ENCODE data around the gene ARHGAP45.
A peak's percentile ranks its signal among the peaks of the same experiment; 100 is the strongest.
"Not testable (repeated sequence)": the region's sequence is repeated elsewhere in the genome, so short reads cannot be mapped to it uniquely, and the experiment has no call there.

The ARHGAP45 gene, protein sequence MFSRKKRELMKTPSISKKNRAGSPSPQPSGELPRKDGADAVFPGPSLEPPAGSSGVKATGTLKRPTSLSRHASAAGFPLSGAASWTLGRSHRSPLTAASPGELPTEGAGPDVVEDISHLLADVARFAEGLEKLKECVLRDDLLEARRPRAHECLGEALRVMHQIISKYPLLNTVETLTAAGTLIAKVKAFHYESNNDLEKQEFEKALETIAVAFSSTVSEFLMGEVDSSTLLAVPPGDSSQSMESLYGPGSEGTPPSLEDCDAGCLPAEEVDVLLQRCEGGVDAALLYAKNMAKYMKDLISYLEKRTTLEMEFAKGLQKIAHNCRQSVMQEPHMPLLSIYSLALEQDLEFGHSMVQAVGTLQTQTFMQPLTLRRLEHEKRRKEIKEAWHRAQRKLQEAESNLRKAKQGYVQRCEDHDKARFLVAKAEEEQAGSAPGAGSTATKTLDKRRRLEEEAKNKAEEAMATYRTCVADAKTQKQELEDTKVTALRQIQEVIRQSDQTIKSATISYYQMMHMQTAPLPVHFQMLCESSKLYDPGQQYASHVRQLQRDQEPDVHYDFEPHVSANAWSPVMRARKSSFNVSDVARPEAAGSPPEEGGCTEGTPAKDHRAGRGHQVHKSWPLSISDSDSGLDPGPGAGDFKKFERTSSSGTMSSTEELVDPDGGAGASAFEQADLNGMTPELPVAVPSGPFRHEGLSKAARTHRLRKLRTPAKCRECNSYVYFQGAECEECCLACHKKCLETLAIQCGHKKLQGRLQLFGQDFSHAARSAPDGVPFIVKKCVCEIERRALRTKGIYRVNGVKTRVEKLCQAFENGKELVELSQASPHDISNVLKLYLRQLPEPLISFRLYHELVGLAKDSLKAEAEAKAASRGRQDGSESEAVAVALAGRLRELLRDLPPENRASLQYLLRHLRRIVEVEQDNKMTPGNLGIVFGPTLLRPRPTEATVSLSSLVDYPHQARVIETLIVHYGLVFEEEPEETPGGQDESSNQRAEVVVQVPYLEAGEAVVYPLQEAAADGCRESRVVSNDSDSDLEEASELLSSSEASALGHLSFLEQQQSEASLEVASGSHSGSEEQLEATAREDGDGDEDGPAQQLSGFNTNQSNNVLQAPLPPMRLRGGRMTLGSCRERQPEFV

GRCh38 chr19:1066748-1067340, at the start of gene ARHGAP45:
Gene ARHGAP45, plus strand, starts transcription at chr19:1067167. Its CDS starts 239 bp downstream, at chr19:1067406.
- in situ Hi-C loops (cut with HindIII; ENCODE audit: low pct_ligation_motif_present, low pct_unique_long_range_greater_than_20kb, low sequenced_read_pairs) = no loop called here
- DNase-seq = no peak

GRCh38 chr19:1017906-1018305, 49.1 kb upstream of the ARHGAP45 start:
- in situ Hi-C loops (cut with HindIII; ENCODE audit: low pct_ligation_motif_present, low pct_unique_long_range_greater_than_20kb, low sequenced_read_pairs) = no loop called here
- no peak for DNase-seq

DNA sequence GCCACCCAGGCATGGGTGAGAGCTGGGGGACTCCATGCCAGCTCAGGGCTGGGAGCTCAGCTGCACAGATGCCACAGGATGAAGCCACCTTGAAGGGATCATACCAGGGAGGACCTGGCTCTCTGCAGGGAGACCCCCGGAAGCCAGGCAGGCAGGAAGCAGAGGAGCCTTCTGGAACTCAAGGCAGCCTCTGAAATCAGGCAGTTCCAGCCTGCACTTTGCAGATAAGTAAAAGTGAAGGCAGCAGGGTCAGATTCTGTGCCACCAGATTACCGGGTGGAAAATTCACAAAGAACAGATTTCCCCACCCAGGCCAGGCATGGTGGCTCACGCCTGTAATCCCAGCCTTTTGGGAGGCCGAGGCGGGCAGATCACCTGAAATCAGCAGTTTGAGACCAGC, 48.6 kb upstream of the ARHGAP45 start:
- in situ Hi-C loops (cut with HindIII; ENCODE audit: low pct_ligation_motif_present, low pct_unique_long_range_greater_than_20kb, low sequenced_read_pairs) = no loop called here
- no peak for DNase-seq

DNA sequence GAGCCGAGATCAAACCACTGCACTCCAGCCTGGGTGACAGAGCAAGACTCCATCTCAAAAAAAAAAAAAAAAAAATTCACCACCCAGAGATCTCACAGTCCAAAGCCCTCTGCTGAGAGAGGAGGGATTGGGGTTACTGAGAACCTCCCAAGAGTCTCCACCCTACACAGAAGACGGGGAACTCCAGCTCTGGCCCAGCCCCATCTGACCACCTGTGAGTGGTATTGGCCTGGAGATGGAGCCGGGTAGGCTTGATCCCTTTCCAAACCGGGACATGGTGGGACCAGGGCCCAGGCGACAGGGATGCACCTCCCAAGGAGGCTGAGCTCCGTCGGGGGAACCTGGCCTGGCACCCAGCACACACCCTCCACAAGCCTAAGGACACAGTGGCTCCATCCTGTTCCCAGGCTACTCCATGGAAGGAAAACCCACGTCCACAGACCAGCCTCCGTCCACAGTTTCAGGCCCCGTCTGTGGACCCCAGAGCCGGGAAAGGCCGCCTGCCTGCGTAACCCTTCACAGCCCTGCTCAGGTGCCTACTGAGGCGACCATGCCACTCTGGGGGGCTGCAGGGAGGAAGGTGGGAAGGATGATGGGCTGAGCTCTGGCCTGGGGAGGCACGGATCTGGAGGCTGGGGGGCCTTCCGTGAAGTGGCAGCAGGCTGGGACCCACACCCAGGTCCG, 47.9 kb upstream of the ARHGAP45 start:
- in situ Hi-C loops (cut with HindIII; ENCODE audit: low pct_ligation_motif_present, low pct_unique_long_range_greater_than_20kb, low sequenced_read_pairs) = no loop called here
- DNase-seq = no peak

- no peak for DNase-seq
- in situ Hi-C loops (cut with HindIII; ENCODE audit: low pct_ligation_motif_present, low pct_unique_long_range_greater_than_20kb, low sequenced_read_pairs) = no loop called here
Observed at GRCh38 chr19:1019616-1019961, 47.4 kb upstream of the ARHGAP45 start.

- in situ Hi-C loops (cut with HindIII; ENCODE audit: low pct_ligation_motif_present, low pct_unique_long_range_greater_than_20kb, low sequenced_read_pairs) = no loop called here
- no peak for DNase-seq
Observed at GRCh38 chr19:1019980-1020867, 46.7 kb upstream of the ARHGAP45 start.

GRCh38 chr19:1020868-1021425, 46.0 kb upstream of the ARHGAP45 start, which contains the start of gene TMEM259:
Gene TMEM259, minus strand, starts transcription at chr19:1021123. Its CDS starts 127 bp downstream, at chr19:1020996.
- in situ Hi-C loops (cut with HindIII; ENCODE audit: low pct_ligation_motif_present, low pct_unique_long_range_greater_than_20kb, low sequenced_read_pairs) = no loop called here
- DNase-seq = peak; percentile 92

- in situ Hi-C loops (cut with HindIII; ENCODE audit: low pct_ligation_motif_present, low pct_unique_long_range_greater_than_20kb, low sequenced_read_pairs); DNase-seq: not testable (repeated sequence)
Observed at GRCh38 chr19:1023883-1024188, 43.1 kb upstream of the ARHGAP45 start.

- in situ Hi-C loops (cut with HindIII; ENCODE audit: low pct_ligation_motif_present, low pct_unique_long_range_greater_than_20kb, low sequenced_read_pairs); DNase-seq: not testable (repeated sequence)
Observed at GRCh38 chr19:1025080-1025479, 41.9 kb upstream of the ARHGAP45 start.

DNA sequence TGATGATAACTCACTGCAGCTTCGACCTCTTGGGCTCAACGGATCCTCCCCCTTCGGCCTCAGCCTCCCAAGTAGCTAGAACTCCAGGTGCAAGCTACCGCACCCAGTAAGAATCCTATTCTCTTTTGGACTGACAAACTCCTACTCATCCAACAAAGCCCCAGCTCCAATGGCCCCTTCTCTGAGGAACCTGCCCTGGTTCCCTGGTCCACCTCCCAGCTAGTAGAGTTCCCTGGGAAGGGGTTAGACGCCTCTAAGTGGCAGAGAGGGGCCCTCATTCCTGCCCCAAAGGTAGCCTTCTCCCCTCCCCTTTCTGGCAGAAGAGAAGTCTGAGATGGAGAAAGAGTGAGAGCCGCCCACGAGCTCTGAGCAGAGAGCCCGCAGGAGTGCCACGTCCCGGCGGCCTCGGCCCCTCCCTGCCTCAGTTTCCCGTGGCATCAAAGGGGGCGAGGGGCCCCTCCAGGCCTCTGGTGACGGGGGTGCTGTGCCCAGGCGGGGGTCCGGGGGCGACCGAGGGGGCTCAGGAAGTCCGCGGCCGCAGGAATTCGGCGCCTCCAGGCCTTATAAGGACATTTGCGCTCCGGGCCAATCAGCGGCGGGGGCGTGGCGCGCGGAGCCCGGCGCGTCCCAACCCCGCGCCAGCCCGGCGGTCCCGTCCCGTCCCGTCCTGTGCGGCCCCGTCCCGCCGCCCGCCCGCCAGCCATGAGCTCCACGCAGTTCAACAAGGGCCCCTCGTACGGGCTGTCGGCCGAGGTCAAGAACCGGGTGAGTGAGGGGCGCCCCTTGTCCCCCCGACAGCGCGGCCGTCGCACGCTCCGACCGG, 40.8 kb upstream of the ARHGAP45 start, which contains the start of gene CNN2:
TSS of gene CNN2 (plus strand) at position 649 of the 823 bp plus-strand sequence. CDS start at position 703, 54 bp downstream.
- in situ Hi-C loops (cut with HindIII; ENCODE audit: low pct_ligation_motif_present, low pct_unique_long_range_greater_than_20kb, low sequenced_read_pairs) = no loop called here
- peak; percentile 75 for DNase-seq

DNA sequence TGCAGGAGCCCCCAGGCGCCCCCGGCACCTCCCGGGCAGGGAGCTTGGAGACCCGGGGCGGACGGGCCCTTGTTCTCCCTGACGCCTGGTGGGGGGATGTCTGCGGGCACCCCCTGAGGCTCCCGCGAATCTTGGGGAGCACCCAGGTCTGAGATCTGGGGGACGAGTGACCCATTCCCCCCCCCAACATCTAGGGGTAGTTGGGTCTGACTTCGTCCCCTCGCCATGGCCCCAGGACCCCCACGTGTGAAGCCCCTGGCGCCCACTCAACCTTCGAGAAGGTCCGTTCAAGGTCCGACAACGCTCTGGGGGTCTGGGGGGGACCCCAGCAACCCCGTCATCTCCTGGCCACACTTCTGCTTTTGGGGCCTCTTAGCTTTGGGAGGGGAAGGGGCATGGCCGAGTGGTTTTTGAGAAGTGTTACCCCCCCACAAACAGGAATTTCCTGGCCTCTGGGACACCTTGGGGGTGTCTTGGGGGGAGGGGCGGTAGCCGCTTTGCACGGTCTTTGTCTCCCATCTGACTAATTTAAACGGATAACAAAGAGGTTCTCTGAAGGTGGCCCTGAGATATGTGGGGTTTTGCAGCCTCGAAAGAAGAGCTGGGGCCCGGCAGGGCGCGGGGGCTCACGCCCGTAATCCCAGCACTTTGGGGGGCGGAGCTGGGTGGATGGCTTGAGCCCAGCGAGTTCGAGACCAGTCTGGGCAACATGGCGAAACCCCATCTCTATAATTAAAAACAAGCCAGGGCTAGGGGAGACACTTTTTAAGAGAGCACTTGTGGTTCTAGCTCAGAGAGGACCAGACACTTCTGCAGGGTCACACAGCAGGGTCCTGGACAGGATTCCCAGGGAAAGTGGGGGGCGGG, 40.0 kb upstream of the ARHGAP45 start:
- in situ Hi-C loops (cut with HindIII; ENCODE audit: low pct_ligation_motif_present, low pct_unique_long_range_greater_than_20kb, low sequenced_read_pairs) = no loop called here
- peak; percentile 30 for DNase-seq

DNA sequence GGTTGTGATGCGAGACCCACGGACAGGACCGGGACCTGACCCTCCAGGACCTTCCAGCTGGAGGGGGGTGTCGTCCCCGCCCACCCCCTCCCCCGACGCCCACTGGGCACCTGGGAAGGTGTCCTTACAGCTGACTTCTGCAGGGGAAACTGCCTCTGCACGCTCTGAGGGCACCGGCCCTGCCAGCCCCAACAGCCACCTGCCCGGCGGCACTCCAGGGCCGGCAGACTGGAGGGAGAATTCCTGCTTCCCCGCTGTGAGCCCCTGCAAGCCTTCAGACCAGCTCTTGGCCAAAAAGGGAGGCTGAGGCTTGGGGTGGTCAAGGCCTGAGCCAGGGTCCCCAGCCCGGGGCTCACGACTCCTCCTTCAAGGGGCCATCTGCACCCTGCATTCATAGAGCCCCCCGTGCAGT, 39.3 kb upstream of the ARHGAP45 start:
- in situ Hi-C loops (cut with HindIII; ENCODE audit: low pct_ligation_motif_present, low pct_unique_long_range_greater_than_20kb, low sequenced_read_pairs) = no loop called here
- DNase-seq = peak; percentile 20

GRCh38 chr19:1028062-1028926, 38.7 kb upstream of the ARHGAP45 start:
- peak; percentile 84 for DNase-seq
- in situ Hi-C loops (cut with HindIII; ENCODE audit: low pct_ligation_motif_present, low pct_unique_long_range_greater_than_20kb, low sequenced_read_pairs) = no loop called here

DNA sequence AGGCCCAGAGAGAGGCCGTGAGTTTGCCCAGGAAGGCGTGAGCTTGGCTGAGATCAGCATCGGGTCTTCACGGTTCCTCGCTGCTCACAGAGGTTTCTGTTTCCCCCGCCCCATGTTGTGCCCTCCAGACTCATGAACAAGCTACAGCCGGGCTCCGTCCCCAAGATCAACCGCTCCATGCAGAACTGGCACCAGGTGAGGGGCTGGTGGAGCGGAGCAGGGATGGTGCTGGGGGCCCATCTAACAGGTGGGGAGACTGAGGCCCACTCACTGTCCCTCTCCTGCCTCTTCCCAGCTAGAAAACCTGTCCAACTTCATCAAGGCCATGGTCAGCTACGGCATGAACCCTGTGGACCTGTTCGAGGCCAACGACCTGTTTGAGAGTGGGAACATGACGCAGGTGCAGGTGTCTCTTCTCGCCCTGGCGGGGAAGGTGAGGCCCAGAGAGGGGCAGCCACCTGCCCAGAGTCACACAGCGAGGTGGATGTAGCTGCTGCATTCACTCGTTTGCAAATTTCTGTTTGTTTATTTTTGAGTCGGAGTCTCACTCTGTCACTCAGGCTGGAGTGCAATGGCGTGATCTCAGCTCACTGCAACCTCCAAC, 34.6 kb upstream of the ARHGAP45 start:
- in situ Hi-C loops (cut with HindIII; ENCODE audit: low pct_ligation_motif_present, low pct_unique_long_range_greater_than_20kb, low sequenced_read_pairs) = no loop called here
- no peak for DNase-seq

All from ACHN (cell line).